Calu3 (cell line): ENCODE measurements around the gene TBX2. TPM values are rescaled to one million over a fixed set of nuclear protein-coding genes. Genes with fewer than 3 reads are reported as not detected.

Source experiments
- BruUV-seq: library from RNA; stranded (reverse); fragments of 400-500 nt; replicated peaks from 2 replicates; lab custom pipeline; 2021; lab: Mats Ljungman, UMichigan
- CTCF ChIA-PET: fragments of 300-600 bp; sonication (Branson Sonifier 250); formaldehyde crosslinking; loops from one replicate; lab custom pipeline; 2022; ENCODE audit warnings: antibody characterized with exemption; lab: Charles Lee
- DNase-seq: peaks from one replicate; pipeline ENCODE4 v3.0.0; 2022
- H3K27ac Mint-ChIP-seq: one replicate; pipeline ENCODE4 v1.8.0; 2022; ENCODE audit warnings: mixed read lengths; ENCODE audit not compliant: unreplicated experiment
- H3K27me3 Mint-ChIP-seq: one replicate; pipeline ENCODE4 v1.8.0; 2022; ENCODE audit warnings: mixed read lengths; ENCODE audit not compliant: unreplicated experiment
- H3K36me3 Mint-ChIP-seq: one replicate; pipeline ENCODE4 v1.8.0; 2022; ENCODE audit warnings: mild to moderate bottlenecking, moderate library complexity, mixed read lengths; ENCODE audit not compliant: insufficient read depth, unreplicated experiment
- H3K4me1 Mint-ChIP-seq: one replicate; pipeline ENCODE4 v1.8.0; 2022; ENCODE audit warnings: mild to moderate bottlenecking, low read depth, mixed read lengths; ENCODE audit not compliant: unreplicated experiment
- H3K4me3 Mint-ChIP-seq: one replicate; pipeline ENCODE4 v1.8.0; 2022; ENCODE audit warnings: mild to moderate bottlenecking, low read depth, moderate library complexity, mixed read lengths; ENCODE audit not compliant: unreplicated experiment
- H3K9me3 Mint-ChIP-seq: one replicate; pipeline ENCODE4 v1.8.0; 2022; ENCODE audit warnings: low read depth, mixed read lengths; ENCODE audit not compliant: unreplicated experiment
- CTCF ChIP-seq: fragments of 200-600 bp; IDR thresholded peaks from one replicate; pipeline ENCODE4 v1.8.0; 2022; ENCODE audit warnings: antibody characterized with exemption; ENCODE audit not compliant: unreplicated experiment
- intact Hi-C: fragments of 100-400 bp; cut with micrococcal nuclease; formaldehyde crosslinking; loops from one replicate; pipeline ENCODE4 v1.10.0; 2022; ENCODE audit not compliant: unreplicated experiment
- total RNA-seq: library from RNA; stranded (reverse); gene quantifications from 2 replicates; pipeline ENCODE4 v1.2.3, GENCODE V29; 2022

The TBX2 gene
- total RNA-seq, 1 experiment from 2014 or later, result 0.14 TPM

- H3K4me3 Mint-ChIP-seq, result peak overlapping the region; percentile 52
- peaks cover 11% of the 10 kb centered on the region for H3K36me3 Mint-ChIP-seq
- no peaks in the 10 kb centered on the region for H3K27me3 Mint-ChIP-seq
- BruUV-seq, result no TSS peak
- no peak overlapping the region for H3K27ac Mint-ChIP-seq
- H3K9me3 Mint-ChIP-seq, result no peaks in the 10 kb centered on the region
- CTCF ChIA-PET, result interaction anchor here (0.6 to 1.5 kb wide), 3 partner anchors 59 to 688 kb away, joined by 3 to 5 read pairs (median 3); no protein-coding TSS in a partner anchor
- TF ChIP-seq CTCF, result no peak
- no peaks in the 10 kb centered on the region for H3K4me1 Mint-ChIP-seq
- no peak for DNase-seq
- intact Hi-C loops, result loop anchor here (5.0 kb wide), 1 partner anchor 436 kb away; no protein-coding TSS in a partner anchor
Measured at GRCh38 chr17:61408151-61409041, 8.8 kb downstream of the TBX2 start.

GRCh38 chr17:61409301-61410112 is 9.9 kb downstream of the TBX2 start:
- intact Hi-C loops, result loop anchor here (5.0 kb wide), 1 partner anchor 437 kb away; no protein-coding TSS in a partner anchor

GRCh38 chr17:61410141-61411010 is 10.7 kb downstream of the TBX2 start:
- no peak for DNase-seq
- intact Hi-C loops, result no loop called here
- TF ChIP-seq CTCF, result no peak
- no TSS peak for BruUV-seq
- no peak overlapping the region for H3K27ac Mint-ChIP-seq
- H3K9me3 Mint-ChIP-seq, result no peaks in the 10 kb centered on the region
- H3K4me1 Mint-ChIP-seq, result no peaks in the 10 kb centered on the region
- no peaks in the 10 kb centered on the region for H3K27me3 Mint-ChIP-seq
- CTCF ChIA-PET, result interaction anchor here (1.5 kb wide), 1 partner anchor 439 kb away, joined by 3 read pairs; no protein-coding TSS in a partner anchor
- peak overlapping the region; percentile 52 for H3K4me3 Mint-ChIP-seq
- H3K36me3 Mint-ChIP-seq, result peaks cover 11% of the 10 kb centered on the region

More at GRCh38 chr17:61409301-61410112, 9.9 kb downstream of the TBX2 start:
- H3K27ac Mint-ChIP-seq, result no peak overlapping the region
- no TSS peak for BruUV-seq
- peak; percentile 76 for DNase-seq
- CTCF ChIA-PET, result interaction anchor here (0.6 to 1.5 kb wide), 3 partner anchors 60 to 689 kb away, joined by 3 to 5 read pairs (median 3); no protein-coding TSS in a partner anchor
- H3K4me3 Mint-ChIP-seq, result peak overlapping the region; percentile 52
- no peaks in the 10 kb centered on the region for H3K27me3 Mint-ChIP-seq
- peak; percentile 38 for TF ChIP-seq CTCF
- peaks cover 11% of the 10 kb centered on the region for H3K36me3 Mint-ChIP-seq
- H3K9me3 Mint-ChIP-seq, result no peaks in the 10 kb centered on the region
- H3K4me1 Mint-ChIP-seq, result no peaks in the 10 kb centered on the region

GRCh38 chr17:61411011-61411260 is 11.3 kb downstream of the TBX2 start:
- Mint-ChIP-seq H3K36me3 (peaks cover 11% of the 10 kb centered on the region), H3K27ac (no peak overlapping the region), H3K4me3 (peak overlapping the region; percentile 69), H3K9me3 (no peaks in the 10 kb centered on the region), H3K4me1 (no peaks in the 10 kb centered on the region), H3K27me3 (no peaks in the 10 kb centered on the region)
- CTCF ChIA-PET, result interaction anchor here (2.7 kb wide), 1 partner anchor 172 kb away, joined by 13 read pairs; no protein-coding TSS in a partner anchor
- no peak for DNase-seq
- no TSS peak for BruUV-seq
- intact Hi-C loops, result no loop called here
- TF ChIP-seq CTCF, result no peak
